GM12878 (cell line): ENCODE results near the gene SLC39A11. TPM values are rescaled to one million over a fixed set of nuclear protein-coding genes. Genes with fewer than 3 reads are reported as not detected.

ENCODE experiments used
- ATAC-seq: fragments of 200-7000 bp; cut with Tn5 transposase; 3 replicates; pipeline ENCODE4 v1.9.1; 2020; ENCODE audit warnings: mild to moderate bottlenecking, moderate library complexity
- BruUV-seq: library from RNA; stranded (reverse); fragments of 400-500 nt; replicated peaks from 2 replicates; lab custom pipeline; 2021; lab: Mats Ljungman, UMichigan
- CTCF ChIA-PET: fragments of 300-600 bp; sonication (Branson Sonifier 250); formaldehyde crosslinking; extraction: SDS; loops from one replicate; lab custom pipeline; 2021; ENCODE audit warnings: inconsistent platforms; lab: Yijun Ruan, JAX
- POLR2A ChIA-PET: fragments of 350-600 bp; formaldehyde crosslinking; extraction: SDS; loops from one replicate; lab custom pipeline; 2021; ENCODE audit warnings: inconsistent platforms; lab: Charles Lee
- RAD21 ChIA-PET: fragments of 300-600 bp; sonication (Branson Sonifier 250); formaldehyde crosslinking; loops from one replicate; lab custom pipeline; 2023; ENCODE audit warnings: antibody characterized with exemption; ENCODE audit not compliant: unreplicated experiment; lab: Charles Lee
- SMC1A ChIA-PET: fragments of 300-600 bp; sonication (Branson Sonifier 250); formaldehyde crosslinking; loops from one replicate; lab custom pipeline; 2023; ENCODE audit not compliant: unreplicated experiment, uncharacterized antibody; lab: Charles Lee
- DNase-seq: peaks from one replicate; pipeline ENCODE4 v3.0.0-alpha.2; 2011; ENCODE audit warnings: low read depth, low spot score
- FAIRE-seq: peaks from 3 replicates; lab custom pipeline; 2011; peaks lifted over from hg19 to GRCh38; lab: Jason Lieb, UNC
- H2AFZ ChIP-seq: 2 replicates; pipeline ENCODE4 v1.6.0; 2011; ENCODE audit warnings: low read depth, low read length, control low read depth; ENCODE audit not compliant: control insufficient read depth
- H3K27ac ChIP-seq: 2 replicates; pipeline ENCODE4 v1.5.1; 2011; ENCODE audit warnings: control low read depth; ENCODE audit not compliant: control insufficient read depth, insufficient read depth
- H3K27me3 ChIP-seq, 2 experiments: replicated peaks in 1 of 2; 2 replicates each; pipeline versions ENCODE4 v1.6.0 to v1.6.1; 2011; ENCODE audit warnings: low read length in 1 of 2; ENCODE audit not compliant: control insufficient read depth in 2 of 2, insufficient read depth in 2 of 2
- H3K36me3 ChIP-seq, 2 experiments: 2 replicates each; pipeline ENCODE4 v1.5.1; 2011; ENCODE audit warnings: low read length in 1 of 2; ENCODE audit not compliant: control insufficient read depth in 2 of 2, insufficient read depth in 2 of 2
- H3K4me1 ChIP-seq: 2 replicates; pipeline ENCODE4 v1.6.1; 2011; ENCODE audit warnings: mild to moderate bottlenecking, low read length, moderate library complexity, mixed read lengths; ENCODE audit not compliant: control insufficient read depth, insufficient read depth
- H3K4me2 ChIP-seq: 2 replicates; pipeline ENCODE4 v1.6.0; 2011; ENCODE audit warnings: control low read depth; ENCODE audit not compliant: control insufficient read depth, insufficient read depth
- H3K4me3 ChIP-seq: fragments of 200-600 bp; sonication (generic); 2 replicates; pipeline ENCODE4 v1.5.1; 2016
- H3K79me2 ChIP-seq: 2 replicates; pipeline ENCODE4 v1.6.0; 2011; ENCODE audit warnings: low read length; ENCODE audit not compliant: control insufficient read depth, insufficient read depth
- H3K9ac ChIP-seq: 2 replicates; pipeline ENCODE4 v1.8.0; 2011; ENCODE audit warnings: low read length, control low read depth, mixed read lengths; ENCODE audit not compliant: control insufficient read depth, insufficient read depth
- H3K9me3 ChIP-seq: replicated peaks from 3 replicates; pipeline ENCODE4 v1.5.1; 2011; ENCODE audit warnings: mild to moderate bottlenecking, low read length; ENCODE audit not compliant: control insufficient read depth, insufficient read depth
- H4K20me1 ChIP-seq: 2 replicates; pipeline ENCODE4 v1.6.0; 2011; ENCODE audit not compliant: control insufficient read depth, insufficient read depth
- BHLHE40 ChIP-seq, 2 experiments: fragments of 450-650 bp in 1 of 2; IDR thresholded peaks; 2 replicates each; pipeline ENCODE4 v1.6.1; 2011 to 2017; ENCODE audit warnings: low read depth in 2 of 2, borderline replicate concordance in 1 of 2, improper control_type of control experiment in 1 of 2, low read length in 1 of 2, mild to moderate bottlenecking in 1 of 2
- FOXK2 ChIP-seq: fragments of 450-650 bp; IDR thresholded peaks from 2 replicates; pipeline ENCODE4 v1.6.1; 2017; ENCODE audit warnings: mild to moderate bottlenecking, moderate library complexity
- FOXM1 ChIP-seq: IDR thresholded peaks from 2 replicates; pipeline ENCODE4 v1.6.1; 2012; ENCODE audit warnings: low read depth, mild to moderate bottlenecking, inconsistent platforms, low read length, moderate library complexity
- LARP7 ChIP-seq: fragments of 450-650 bp; IDR thresholded peaks from 2 replicates; pipeline ENCODE4 v1.6.1; 2017; ENCODE audit warnings: mild to moderate bottlenecking
- MEF2B ChIP-seq: fragments of 450-650 bp; IDR thresholded peaks from 2 replicates; pipeline ENCODE4 v1.6.1; 2018; ENCODE audit warnings: mild to moderate bottlenecking, moderate library complexity; ENCODE audit not compliant: partially characterized antibody, poor library complexity, severe bottlenecking
- ZNF622 ChIP-seq: fragments of 450-650 bp; IDR thresholded peaks from 2 replicates; pipeline ENCODE4 v1.6.1; 2017; ENCODE audit warnings: mild to moderate bottlenecking, inconsistent platforms
- WGBS: methylation state at CpG from one replicate; pipeline ENCODE4 v1.1.6; 2016; ENCODE audit warnings: low lambda C conversion rate; ENCODE audit not compliant: insufficient replicate concordance, insufficient coverage; ENCODE audit errors: missing lambda C conversion rate; 5-methylcytosine and 5-hydroxymethylcytosine counted together
- in situ Hi-C: fragments of 300-500 bp; cut with MboI; formaldehyde crosslinking; loops from 9 replicates; pipeline ENCODE4 v1.14.3; 2018; ENCODE audit warnings: mixed read lengths
- intact Hi-C: fragments of 100-400 bp; cut with micrococcal nuclease; formaldehyde crosslinking; loops from one replicate; pipeline ENCODE4 v1.14.2; 2022; ENCODE audit not compliant: unreplicated experiment
- polyA plus RNA-seq, 11 experiments: library from polyadenylated mRNA; depleted of rRNA in 4 of 11; unstranded in 6 of 11; stranded (reverse) in 5 of 11; fragments of >200 nt; fragmentation: Nextera tagmentation in 4 of 11; fragmentation: Illumina TruSeq in 1 of 11; extraction: Ambion mirVana in 4 of 11; extraction: Trizol in 1 of 11; gene quantifications; 1 replicate in 1 of 11; 2 replicates in 10 of 11; pipeline versions ENCODE4 v1.2.1 to v1.2.3, GENCODE V29; 2011 to 2016; ENCODE audit warnings: inconsistent platforms in 2 of 11, missing spikeins in 2 of 11, low read depth in 1 of 11
- total RNA-seq, 4 experiments: library from RNA; depleted of rRNA in 3 of 4; stranded (reverse); fragments of >200 nt in 3 of 4; fragmentation: Illumina TruSeq in 1 of 4; extraction: Trizol in 1 of 4; gene quantifications; 2 replicates each; pipeline versions ENCODE4 v1.2.1 to v1.2.3, GENCODE V29; 2013 to 2021
- TF ChIP-seq, protein P1 (sequence below): fragments of 450-650 bp; formaldehyde crosslinking; IDR thresholded peaks from 2 replicates; pipeline ENCODE4 v1.5.0; 2022; ENCODE audit warnings: mild to moderate bottlenecking, missing genetic modification characterization

SLC39A11 gene
- total and polyA plus RNA-seq, 10 of the 15 experiments (the other 5 are each of a cell fraction or from before 2014, with no cell fraction given) = 8.6 to 23.8 (median 14.0) TPM

DNA sequence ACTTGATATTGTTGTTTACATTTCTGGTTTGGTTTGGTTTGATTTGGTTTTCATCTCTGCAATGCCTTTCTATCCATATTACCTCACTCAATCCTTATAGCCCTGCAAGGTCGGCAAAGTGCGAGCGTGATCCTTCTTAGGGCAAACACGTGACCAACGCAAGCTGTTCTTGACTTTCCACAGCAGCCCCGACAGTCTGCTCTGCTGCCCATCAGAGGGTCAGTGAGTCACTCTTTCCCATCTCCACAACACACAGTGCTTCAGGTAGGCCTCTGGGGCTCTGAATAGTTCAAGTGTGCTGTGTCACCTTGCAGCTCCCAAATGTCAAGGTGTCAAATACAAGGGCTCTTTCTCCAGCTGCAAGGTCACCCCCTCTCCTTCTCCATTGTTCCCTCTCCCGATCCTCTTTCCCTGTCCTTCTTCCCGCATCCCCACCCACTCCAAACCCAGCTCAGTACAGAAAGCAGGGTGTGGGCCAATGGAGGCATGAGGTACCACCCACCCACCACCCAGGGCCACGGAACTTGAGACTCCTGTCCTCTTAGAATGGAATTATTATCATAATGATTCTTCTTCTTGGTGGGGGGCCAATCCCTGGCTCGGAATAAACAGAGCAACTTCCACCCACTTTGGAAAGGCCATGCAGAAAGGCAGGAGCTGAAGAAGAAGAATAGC, 139.7 kb downstream of the SLC39A11 start:
- ATAC-seq (no peak), FAIRE-seq (no peak), DNase-seq (no peak)
- ChIA-PET RAD21 (no interaction called here), CTCF (no interaction called here), POLR2A (no interaction called here), SMC1A (interaction anchor here (1.2 kb wide), 1 partner anchor 33 kb away, joined by 3 read pairs; no protein-coding TSS in a partner anchor)
- H3K4me3 ChIP-seq = no peak overlapping the region
- no peak overlapping the region for H3K4me2 ChIP-seq
- no TSS peak for BruUV-seq
- 94% methylated on average over 10 of the region's 10 CpGs for WGBS
- H2AFZ ChIP-seq = no peak overlapping the region
- no peaks in the 10 kb centered on the region; the same call in 1 of the 2 replicates for H4K20me1 ChIP-seq
- H3K4me1 ChIP-seq = no peaks in the 10 kb centered on the region
- no peaks in the 10 kb centered on the region for H3K27me3 ChIP-seq
- H3K36me3 ChIP-seq = no peaks in the 10 kb centered on the region
- H3K9me3 ChIP-seq = no peaks in the 10 kb centered on the region
- no peaks in the 10 kb centered on the region for H3K79me2 ChIP-seq
- in situ Hi-C loops = no loop called here
- intact Hi-C loops = no loop called here
- H3K9ac ChIP-seq = no peak overlapping the region
- H3K27ac ChIP-seq = no peak overlapping the region
- TF ChIP-seq LARP7 (no peak), FOXM1 (no peak), FOXK2 (no peak), MEF2B (no peak), ZNF622 (no peak), BHLHE40 (IDR thresholded peaks at IDR 0.05; ENCODE audit: borderline replicate concordance in 1 of 2, low read depth in 2 of 2, low read length in 1 of 2) (no peak)
- TF ChIP-seq, protein P1, sequence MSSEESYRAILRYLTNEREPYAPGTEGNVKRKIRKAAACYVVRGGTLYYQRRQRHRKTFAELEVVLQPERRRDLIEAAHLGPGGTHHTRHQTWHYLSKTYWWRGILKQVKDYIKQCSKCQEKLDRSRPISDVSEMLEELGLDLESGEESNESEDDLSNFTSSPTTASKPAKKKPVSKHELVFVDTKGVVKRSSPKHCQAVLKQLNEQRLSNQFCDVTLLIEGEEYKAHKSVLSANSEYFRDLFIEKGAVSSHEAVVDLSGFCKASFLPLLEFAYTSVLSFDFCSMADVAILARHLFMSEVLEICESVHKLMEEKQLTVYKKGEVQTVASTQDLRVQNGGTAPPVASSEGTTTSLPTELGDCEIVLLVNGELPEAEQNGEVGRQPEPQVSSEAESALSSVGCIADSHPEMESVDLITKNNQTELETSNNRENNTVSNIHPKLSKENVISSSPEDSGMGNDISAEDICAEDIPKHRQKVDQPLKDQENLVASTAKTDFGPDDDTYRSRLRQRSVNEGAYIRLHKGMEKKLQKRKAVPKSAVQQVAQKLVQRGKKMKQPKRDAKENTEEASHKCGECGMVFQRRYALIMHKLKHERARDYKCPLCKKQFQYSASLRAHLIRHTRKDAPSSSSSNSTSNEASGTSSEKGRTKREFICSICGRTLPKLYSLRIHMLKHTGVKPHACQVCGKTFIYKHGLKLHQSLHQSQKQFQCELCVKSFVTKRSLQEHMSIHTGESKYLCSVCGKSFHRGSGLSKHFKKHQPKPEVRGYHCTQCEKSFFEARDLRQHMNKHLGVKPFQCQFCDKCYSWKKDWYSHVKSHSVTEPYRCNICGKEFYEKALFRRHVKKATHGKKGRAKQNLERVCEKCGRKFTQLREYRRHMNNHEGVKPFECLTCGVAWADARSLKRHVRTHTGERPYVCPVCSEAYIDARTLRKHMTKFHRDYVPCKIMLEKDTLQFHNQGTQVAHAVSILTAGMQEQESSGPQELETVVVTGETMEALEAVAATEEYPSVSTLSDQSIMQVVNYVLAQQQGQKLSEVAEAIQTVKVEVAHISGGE = no peak
